HL-60 (cell line): ENCODE data around the gene S100P.

ENCODE experiments used
- DNase-seq, 2 experiments: peaks; one replicate each; pipeline ENCODE4 v3.0.0-alpha.2; 2010 to 2020; ENCODE audit warnings: low read depth in 1 of 2, low spot score in 1 of 2
- H3K27ac ChIP-seq: fragments of 250-450 bp; sonication (Bioruptor Pico); replicated peaks from 2 replicates; pipeline ENCODE4 v1.5.1; 2020; ENCODE audit warnings: mild to moderate bottlenecking, moderate library complexity
- H3K27me3 ChIP-seq: fragments of 250-450 bp; sonication (Bioruptor Pico); 2 replicates; pipeline ENCODE4 v1.5.1; 2021; ENCODE audit warnings: mild to moderate bottlenecking, moderate library complexity; ENCODE audit not compliant: insufficient read depth, poor library complexity, severe bottlenecking
- H3K4me3 ChIP-seq: replicated peaks from 2 replicates; pipeline ENCODE4 v1.5.1; 2011; ENCODE audit warnings: mild to moderate bottlenecking, control low read depth, low read length; ENCODE audit not compliant: insufficient read depth
- CTCF ChIP-seq: IDR thresholded peaks from one replicate; pipeline ENCODE4 v1.5.1; 2011; ENCODE audit warnings: low read length, control low read depth, inconsistent platforms; ENCODE audit not compliant: insufficient read depth
- GABPA ChIP-seq: IDR thresholded peaks from 2 replicates; pipeline ENCODE4 v1.6.1; 2012; ENCODE audit warnings: low read depth
- POLR2AphosphoS5 ChIP-seq: IDR thresholded peaks from 2 replicates; pipeline ENCODE4 v1.6.1; 2012; ENCODE audit warnings: low read depth
- REST ChIP-seq: IDR thresholded peaks from 2 replicates; pipeline ENCODE4 v1.6.1; 2012; ENCODE audit warnings: low read depth; ENCODE audit not compliant: insufficient replicate concordance
- SPI1 ChIP-seq: IDR thresholded peaks from 2 replicates; pipeline ENCODE4 v1.6.1; 2012; ENCODE audit warnings: low read depth, mild to moderate bottlenecking, borderline replicate concordance

The S100P gene

GRCh38 chr4:6732441-6733357 lies 39.0 kb downstream of the S100P start:
- TF ChIP-seq GABPA (no peak), POLR2AphosphoS5 (no peak), CTCF (no peak), REST (no peak), SPI1 (no peak)
- no peak for DNase-seq
- Histone ChIP-seq H3K4me3 (no peak overlapping the region), H3K27me3 (no peaks in the 10 kb centered on the region), H3K27ac (no peak overlapping the region)

GRCh38 chr4:6733358-6734164 lies 39.9 kb downstream of the S100P start:
- Histone ChIP-seq H3K4me3 (no peak overlapping the region), H3K27ac (no peak overlapping the region), H3K27me3 (no peaks in the 10 kb centered on the region)
- DNase-seq = no peak
- TF ChIP-seq POLR2AphosphoS5 (no peak), CTCF (no peak)

GRCh38 chr4:6734165-6734786 lies 40.6 kb downstream of the S100P start:
- no peak for DNase-seq
- H3K27me3 ChIP-seq = no peaks in the 10 kb centered on the region
- H3K27ac ChIP-seq = no peak overlapping the region
- H3K4me3 ChIP-seq = no peak overlapping the region
- TF ChIP-seq SPI1 = no peak
- TF ChIP-seq CTCF = no peak
- no peak for TF ChIP-seq GABPA
- TF ChIP-seq REST = no peak
- no peak for TF ChIP-seq POLR2AphosphoS5
